Measurements from ENCODE around the gene PHACTR2.
"Not testable (repeated sequence)": the region's sequence is repeated elsewhere in the genome, so short reads cannot be mapped to it uniquely, and the experiment has no call there.

The PHACTR2 gene

GRCh38 chr6:143699430-143699825 is 21.7 kb downstream of the PHACTR2 start:
- DNase-seq = no peak

- DNase-seq = no peak
Measured at GRCh38 chr6:143700684-143701348, 23.1 kb downstream of the PHACTR2 start.

- DNase-seq = no peak
Measured at GRCh38 chr6:143701349-143702234, 23.8 kb downstream of the PHACTR2 start.

- DNase-seq = no peak
Measured at GRCh38 chr6:143705569-143705968, 27.8 kb downstream of the PHACTR2 start.

GRCh38 chr6:143707697-143708096 is 29.9 kb downstream of the PHACTR2 start:
- no peak for DNase-seq

- DNase-seq = no peak
Measured at GRCh38 chr6:143708889-143709288, 31.1 kb downstream of the PHACTR2 start.

GRCh38 chr6:143711714-143712113 is 33.9 kb downstream of the PHACTR2 start:
- DNase-seq = no peak

- DNase-seq = no peak
Measured at GRCh38 chr6:143718472-143718871, 40.7 kb downstream of the PHACTR2 start.

- DNase-seq = no peak
Measured at GRCh38 chr6:143721642-143722041, 43.9 kb downstream of the PHACTR2 start.

GRCh38 chr6:143724876-143725275 is 47.1 kb downstream of the PHACTR2 start:
- DNase-seq = no peak

GRCh38 chr6:143726015-143726647 is 48.4 kb downstream of the PHACTR2 start:
- no peak for DNase-seq

GRCh38 chr6:143727035-143727434 is 49.3 kb downstream of the PHACTR2 start:
- DNase-seq = no peak

- no peak for DNase-seq
Measured at GRCh38 chr6:143731789-143732188, 54.0 kb downstream of the PHACTR2 start.

- no peak for DNase-seq
Measured at GRCh38 chr6:143732536-143732935, 54.8 kb downstream of the PHACTR2 start.

GRCh38 chr6:143733510-143733909 is 55.7 kb downstream of the PHACTR2 start:
- no peak for DNase-seq

GRCh38 chr6:143734641-143735063 is 56.9 kb downstream of the PHACTR2 start:
- no peak for DNase-seq

- not testable (repeated sequence) for DNase-seq
Measured at GRCh38 chr6:143738072-143738690, 60.4 kb downstream of the PHACTR2 start.

GRCh38 chr6:143739341-143739851 is 61.6 kb downstream of the PHACTR2 start:
- DNase-seq = no peak

- DNase-seq = no peak
Measured at GRCh38 chr6:143740213-143740612, 62.4 kb downstream of the PHACTR2 start.

- DNase-seq = no peak
Measured at GRCh38 chr6:143741480-143741879, 63.7 kb downstream of the PHACTR2 start.

- no peak for DNase-seq
Measured at GRCh38 chr6:143742070-143742954, 64.5 kb downstream of the PHACTR2 start.

GRCh38 chr6:143742955-143743255 is 65.1 kb downstream of the PHACTR2 start:
- no peak for DNase-seq
